HUES64 (cell line): ENCODE measurements around the gene MRPL17.

Source experiments
- H3K27ac ChIP-seq: 2 replicates; pipeline ENCODE4 v1.7.0; 2013; ENCODE audit warnings: low read depth, low read length, inconsistent platforms
- H3K27me3 ChIP-seq: 2 replicates; pipeline ENCODE4 v1.6.1; 2013; ENCODE audit warnings: mild to moderate bottlenecking, low read length; ENCODE audit not compliant: insufficient read depth
- H3K36me3 ChIP-seq: 2 replicates; pipeline ENCODE4 v1.6.1; 2013; ENCODE audit warnings: mild to moderate bottlenecking, low read length; ENCODE audit not compliant: insufficient read depth
- H3K4me1 ChIP-seq: 2 replicates; pipeline ENCODE4 v1.6.1; 2013; ENCODE audit warnings: mild to moderate bottlenecking, low read length, moderate library complexity; ENCODE audit not compliant: insufficient read depth
- H3K4me3 ChIP-seq: 2 replicates; pipeline ENCODE4 v1.5.1; 2013; ENCODE audit warnings: mild to moderate bottlenecking, low read length, moderate library complexity
- H3K9ac ChIP-seq: 2 replicates; pipeline ENCODE4 v1.6.1; 2013; ENCODE audit warnings: mild to moderate bottlenecking, low read depth, low read length
- H3K9me3 ChIP-seq: 2 replicates; pipeline ENCODE4 v1.6.1; 2013; ENCODE audit warnings: low read depth, low read length; ENCODE audit not compliant: insufficient read depth
- WGBS: fragments of 150-250, 120-280 bp; methylation state at CpG from one replicate; pipeline ENCODE4 v1.1.7; 2013; ENCODE audit warnings: missing lambda C conversion rate; 5-methylcytosine and 5-hydroxymethylcytosine counted together

Gene MRPL17

DNA sequence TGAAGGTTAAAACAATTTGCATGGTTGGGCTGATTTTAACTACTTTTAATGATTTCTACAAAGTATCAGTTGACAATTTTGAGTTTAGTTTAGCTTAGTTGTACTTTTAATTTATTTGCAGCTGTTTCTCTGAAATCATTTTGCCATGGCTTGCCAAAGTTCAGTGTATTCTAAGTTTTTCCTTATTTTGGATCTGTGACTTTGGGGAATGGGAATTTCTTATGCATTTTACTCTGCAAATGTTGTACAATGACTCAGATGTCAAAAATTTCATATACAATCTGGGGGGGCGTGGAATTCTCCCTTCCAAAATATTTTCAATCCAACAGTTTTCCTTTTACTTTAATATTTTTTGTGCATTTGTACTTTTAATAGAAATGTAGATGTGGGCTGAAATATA is 18.6 kb downstream of the MRPL17 start:
- Histone ChIP-seq H3K4me3 (no peak overlapping the region), H3K4me1 (no peaks in the 10 kb centered on the region), H3K9ac (no peak overlapping the region), H3K27ac (no peak overlapping the region), H3K36me3 (no peaks in the 10 kb centered on the region), H3K27me3 (no peaks in the 10 kb centered on the region), H3K9me3 (no peaks in the 10 kb centered on the region)
- WGBS = no CpG with 5 or more reads among the region's 1 CpG

DNA sequence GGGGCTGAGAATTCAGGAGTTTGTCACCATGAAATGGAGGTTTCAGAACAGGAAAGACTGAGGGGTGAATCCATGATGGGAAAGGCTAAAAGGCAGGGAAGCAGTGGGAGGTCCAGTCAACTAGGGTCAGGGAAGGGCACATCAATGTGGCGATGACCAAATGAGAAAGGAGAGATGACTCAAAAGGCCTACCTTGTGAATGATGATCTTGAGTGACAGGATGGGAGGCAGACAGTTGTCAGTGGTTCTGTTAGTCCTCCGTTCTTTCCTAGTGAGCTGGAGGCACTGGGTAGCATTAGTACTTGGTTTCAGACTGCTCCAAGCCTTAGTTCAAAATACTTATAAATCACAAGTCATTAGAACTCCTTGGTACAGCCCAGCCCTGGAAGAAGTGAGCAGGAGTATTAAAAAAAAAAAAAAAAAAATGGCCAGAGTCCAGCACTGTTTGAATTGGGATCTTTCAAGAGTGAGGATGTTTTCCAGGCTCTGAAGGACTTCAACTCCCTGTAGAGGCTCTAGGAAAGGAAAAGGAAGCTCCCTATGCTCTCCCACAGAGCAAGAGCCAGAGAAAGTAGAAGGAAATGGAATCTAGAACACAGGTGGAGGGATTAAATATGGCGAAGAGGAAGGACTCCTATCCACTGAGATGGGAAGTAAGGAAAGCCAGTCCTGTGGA is 19.2 kb downstream of the MRPL17 start:
- H3K9ac ChIP-seq = no peak overlapping the region
- H3K4me1 ChIP-seq = no peaks in the 10 kb centered on the region
- peaks cover 2% of the 10 kb centered on the region; the same call in 1 of the 2 replicates for H3K27me3 ChIP-seq
- 87% methylated on average over 2 of the region's 3 CpGs for WGBS
- H3K27ac ChIP-seq = no peak overlapping the region
- no peaks in the 10 kb centered on the region for H3K9me3 ChIP-seq
- no peak overlapping the region for H3K4me3 ChIP-seq
- H3K36me3 ChIP-seq = no peaks in the 10 kb centered on the region

DNA sequence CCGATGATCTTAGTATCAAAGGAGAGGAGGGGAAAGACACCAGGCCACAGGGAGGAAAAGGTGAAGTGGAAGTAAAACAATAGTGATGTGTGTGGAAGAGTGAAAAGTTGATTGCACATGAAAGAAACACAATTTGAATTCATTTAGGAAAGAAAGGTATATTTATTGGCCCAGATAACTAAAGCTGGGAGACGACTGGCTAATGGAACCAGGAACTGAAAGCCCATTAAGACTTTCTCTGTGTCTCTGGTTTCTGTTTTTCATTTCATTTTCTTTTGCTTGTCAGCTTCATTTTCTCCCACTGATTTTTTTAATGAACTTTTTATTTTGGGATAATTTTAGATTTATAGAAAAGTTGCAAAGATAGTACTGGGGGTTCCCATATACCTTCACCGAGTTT is 22.4 kb downstream of the MRPL17 start:
- Histone ChIP-seq H3K4me3 (no peak overlapping the region), H3K36me3 (no peaks in the 10 kb centered on the region), H3K4me1 (peaks cover 9% of the 10 kb centered on the region; the same call in 1 of the 2 replicates), H3K27me3 (peaks cover 29% of the 10 kb centered on the region), H3K27ac (no peak overlapping the region), H3K9me3 (no peaks in the 10 kb centered on the region), H3K9ac (no peak overlapping the region)
- 85% methylated on average over 2 of the region's 3 CpGs for WGBS

DNA sequence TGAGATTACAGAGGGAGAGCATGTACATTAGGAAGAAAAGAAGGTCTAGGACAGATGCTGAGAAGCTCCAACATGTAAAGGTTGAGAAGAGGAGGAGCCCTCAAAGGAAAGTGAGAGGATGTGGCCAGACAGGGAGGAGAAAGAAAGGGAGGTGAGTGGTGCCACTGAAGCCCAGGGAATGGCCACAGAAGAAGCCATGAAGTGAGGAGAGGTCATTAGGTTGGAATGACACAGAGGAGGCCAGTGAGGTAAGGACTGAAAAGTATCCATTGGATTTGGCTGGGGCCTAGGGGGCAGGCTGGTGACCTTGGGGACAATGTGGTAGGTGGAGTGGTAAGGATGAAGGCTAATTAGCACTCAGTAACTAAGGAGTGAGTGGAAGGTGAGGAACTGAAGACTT is 24.5 kb downstream of the MRPL17 start:
- Histone ChIP-seq H3K27ac (no peak overlapping the region), H3K27me3 (peaks cover 44% of the 10 kb centered on the region), H3K4me1 (peaks cover 9% of the 10 kb centered on the region; the same call in 1 of the 2 replicates), H3K9ac (no peak overlapping the region), H3K36me3 (no peaks in the 10 kb centered on the region), H3K9me3 (no peaks in the 10 kb centered on the region), H3K4me3 (no peak overlapping the region)

DNA sequence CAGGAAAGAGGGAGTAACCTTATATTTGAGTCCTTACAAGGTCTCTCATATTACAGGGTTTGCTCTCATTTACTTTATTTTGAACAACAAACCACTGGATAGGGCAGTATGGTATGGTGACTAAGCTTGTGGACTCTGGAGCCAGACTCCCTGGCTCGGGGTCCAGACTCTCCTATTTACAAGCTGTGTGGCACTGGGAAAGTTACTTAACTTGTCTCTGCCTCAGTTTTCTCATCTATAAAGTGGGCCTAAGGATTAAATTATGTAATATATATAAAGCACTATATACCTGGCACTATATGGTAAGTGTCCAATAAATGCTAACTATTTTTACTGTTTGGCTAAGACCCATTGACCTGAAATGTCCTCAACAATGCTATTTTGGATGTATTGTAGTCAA is 25.8 kb downstream of the MRPL17 start:
- peak overlapping the region; percentile 63; the same call in 1 of the 2 replicates for H3K4me3 ChIP-seq
- no peaks in the 10 kb centered on the region for H3K9me3 ChIP-seq
- no peak overlapping the region for H3K27ac ChIP-seq
- 78% methylated on average over 1 of the region's 1 CpG for WGBS
- peaks cover 55% of the 10 kb centered on the region for H3K27me3 ChIP-seq
- H3K9ac ChIP-seq = no peak overlapping the region
- H3K4me1 ChIP-seq = peaks cover 9% of the 10 kb centered on the region; the same call in 1 of the 2 replicates
- no peaks in the 10 kb centered on the region for H3K36me3 ChIP-seq

DNA sequence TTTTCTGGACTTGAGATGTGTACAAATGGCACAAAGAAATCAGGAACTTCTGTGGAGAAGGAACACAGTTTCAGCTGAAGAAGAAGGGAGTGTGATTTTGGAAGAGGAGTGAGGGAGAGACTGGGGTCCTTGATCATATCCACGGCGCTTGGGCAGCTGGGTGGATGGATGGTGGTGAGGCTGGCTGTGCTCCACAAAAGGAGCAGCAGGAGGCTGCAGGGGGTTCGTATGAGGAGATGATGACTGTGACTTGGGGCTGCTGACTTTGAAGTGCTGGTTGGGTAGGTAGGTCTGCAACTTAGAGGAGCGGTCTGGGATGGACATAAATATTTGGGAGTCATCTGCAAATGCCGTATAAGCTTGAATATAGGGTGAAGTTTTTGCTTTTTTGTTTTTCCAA is 26.2 kb downstream of the MRPL17 start:
- H3K4me3 ChIP-seq = peak overlapping the region; percentile 63
- H3K27me3 ChIP-seq = peaks cover 56% of the 10 kb centered on the region
- H3K27ac ChIP-seq = no peak overlapping the region
- peaks cover 9% of the 10 kb centered on the region; the same call in 1 of the 2 replicates for H3K4me1 ChIP-seq
- WGBS = 52% methylated on average over 5 of the region's 5 CpGs
- 0 out of 2 replicates have a peak overlapping the region, but pooled peaks have one; percentile 4 for H3K9ac ChIP-seq
- H3K9me3 ChIP-seq = no peaks in the 10 kb centered on the region
- H3K36me3 ChIP-seq = no peaks in the 10 kb centered on the region

DNA sequence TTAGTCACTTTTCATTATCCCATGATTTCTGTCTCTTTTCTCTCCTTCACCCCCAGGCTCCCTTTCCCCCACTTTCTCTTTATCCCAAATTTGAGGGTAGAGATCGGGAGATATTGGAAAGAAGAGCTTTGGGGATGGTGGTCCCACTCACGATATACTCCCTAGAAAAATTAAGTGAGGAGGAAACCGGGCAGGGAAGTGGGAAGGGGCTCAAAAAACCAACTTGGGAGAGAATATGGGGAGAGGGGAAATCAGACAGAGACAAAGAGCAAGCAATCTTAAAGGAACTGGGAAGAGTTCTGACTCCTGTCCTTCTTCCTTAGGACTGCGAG is 26.6 kb downstream of the MRPL17 start:
- Histone ChIP-seq H3K9me3 (no peaks in the 10 kb centered on the region), H3K4me3 (peak overlapping the region; percentile 63)
- 67% methylated on average over 4 of the region's 4 CpGs for WGBS

DNA sequence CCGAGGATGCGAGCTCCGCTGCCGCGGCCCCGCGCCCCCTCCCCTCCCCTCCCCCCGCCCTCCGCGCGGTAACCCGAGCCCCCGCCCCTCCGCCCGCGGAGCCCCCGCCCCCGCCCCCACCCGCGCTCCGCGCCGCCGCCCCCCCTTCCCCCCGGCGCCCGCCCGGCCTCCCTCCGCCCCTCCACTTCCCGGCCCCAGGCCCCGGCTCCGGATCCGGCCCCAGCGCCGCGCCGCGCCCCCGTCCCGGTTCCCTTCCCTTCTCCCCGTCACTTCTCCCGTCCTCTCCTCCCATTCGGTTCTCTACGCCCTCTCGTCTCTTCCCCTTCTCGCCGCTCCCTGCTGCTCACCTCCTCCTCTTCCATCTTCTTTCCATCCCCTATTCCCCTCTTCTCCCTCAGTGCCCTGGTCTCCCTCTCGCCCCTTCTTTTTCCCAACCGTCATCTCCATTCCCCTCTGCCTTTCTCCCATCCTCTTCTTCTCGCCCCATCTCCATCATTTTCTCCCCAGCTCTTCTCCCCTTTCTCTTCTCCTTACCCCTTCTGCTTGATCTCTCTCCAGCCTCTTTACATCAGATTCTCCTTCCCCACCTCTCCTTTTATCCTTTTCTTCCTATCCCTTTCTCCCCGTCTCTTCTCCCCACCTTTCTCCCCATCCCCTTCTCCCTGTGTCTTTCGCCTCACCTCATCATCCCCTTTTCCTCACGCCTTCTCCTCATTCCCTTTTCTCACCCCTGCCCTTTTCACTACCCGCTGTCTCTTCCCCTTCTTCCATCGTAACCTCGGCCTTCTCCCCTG is 27.2 kb downstream of the MRPL17 start, which contains the start of gene DCHS1:
Gene DCHS1 (minus strand): TSS at position 20 of the 794 bp plus-strand sequence. CDS start 14,196 bp downstream, outside the sequence.
- Histone ChIP-seq H3K4me1 (peaks cover 9% of the 10 kb centered on the region; the same call in 1 of the 2 replicates), H3K4me3 (peak within 1 kb of the TSS; percentile 63), H3K27ac (no peak within 1 kb of the TSS), H3K9me3 (no peaks in the 10 kb centered on the region), H3K27me3 (peaks cover 56% of the 10 kb centered on the region), H3K9ac (peak within 1 kb of the TSS; percentile 59), H3K36me3 (no peaks in the 10 kb centered on the region)
- 3% methylated on average over 31 of the region's 56 CpGs for WGBS

More for the DNA sequence above, 26.6 kb downstream of the MRPL17 start:
- Histone ChIP-seq H3K36me3 (no peaks in the 10 kb centered on the region), H3K9ac (peak overlapping the region; percentile 4; the same call in 1 of the 2 replicates), H3K27ac (no peak overlapping the region), H3K4me1 (peaks cover 9% of the 10 kb centered on the region; the same call in 1 of the 2 replicates), H3K27me3 (peaks cover 56% of the 10 kb centered on the region)

DNA sequence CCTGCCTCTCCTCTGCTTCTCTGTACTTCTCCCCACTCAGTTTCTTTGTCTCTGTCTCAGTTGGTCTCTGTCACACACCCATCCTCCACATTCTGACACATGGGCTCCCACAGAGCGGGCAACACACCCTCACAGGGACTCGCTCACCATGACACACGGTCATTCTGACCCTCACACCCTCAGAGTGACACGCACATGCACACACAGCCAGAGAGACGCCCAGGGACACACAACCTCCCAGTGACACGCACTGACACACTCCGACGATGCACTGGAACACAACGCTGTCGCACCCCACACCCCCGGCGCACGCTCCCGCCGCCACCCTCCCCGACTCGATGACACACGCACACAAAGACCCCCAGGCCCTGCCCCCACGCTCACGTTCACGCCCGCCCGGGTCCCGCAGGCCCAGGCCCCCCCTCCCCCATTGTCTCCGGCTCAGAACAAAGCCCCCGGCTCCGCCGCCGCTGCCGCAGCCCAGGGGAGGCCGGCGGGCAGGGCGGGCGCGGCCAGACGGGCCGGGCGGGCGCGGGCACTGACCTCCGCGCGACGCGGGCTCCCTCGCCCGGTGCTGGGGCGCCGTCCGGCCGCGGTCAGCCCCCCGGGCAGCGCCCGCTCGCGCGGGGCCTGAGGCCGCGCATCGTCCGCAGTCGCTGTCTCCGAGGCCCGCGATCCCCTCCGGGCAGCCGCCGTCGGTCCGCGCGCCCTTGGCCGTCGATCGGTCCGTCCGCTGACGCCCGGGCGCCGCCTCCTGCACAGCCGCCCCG is 27.9 kb downstream of the MRPL17 start:
- Histone ChIP-seq H3K9ac (peak overlapping the region; percentile 59), H3K27me3 (peaks cover 56% of the 10 kb centered on the region), H3K27ac (no peak overlapping the region), H3K9me3 (no peaks in the 10 kb centered on the region), H3K4me3 (peak overlapping the region; percentile 51), H3K36me3 (no peaks in the 10 kb centered on the region), H3K4me1 (peaks cover 9% of the 10 kb centered on the region; the same call in 1 of the 2 replicates)
- WGBS = 2% methylated on average over 79 of the region's 84 CpGs

DNA sequence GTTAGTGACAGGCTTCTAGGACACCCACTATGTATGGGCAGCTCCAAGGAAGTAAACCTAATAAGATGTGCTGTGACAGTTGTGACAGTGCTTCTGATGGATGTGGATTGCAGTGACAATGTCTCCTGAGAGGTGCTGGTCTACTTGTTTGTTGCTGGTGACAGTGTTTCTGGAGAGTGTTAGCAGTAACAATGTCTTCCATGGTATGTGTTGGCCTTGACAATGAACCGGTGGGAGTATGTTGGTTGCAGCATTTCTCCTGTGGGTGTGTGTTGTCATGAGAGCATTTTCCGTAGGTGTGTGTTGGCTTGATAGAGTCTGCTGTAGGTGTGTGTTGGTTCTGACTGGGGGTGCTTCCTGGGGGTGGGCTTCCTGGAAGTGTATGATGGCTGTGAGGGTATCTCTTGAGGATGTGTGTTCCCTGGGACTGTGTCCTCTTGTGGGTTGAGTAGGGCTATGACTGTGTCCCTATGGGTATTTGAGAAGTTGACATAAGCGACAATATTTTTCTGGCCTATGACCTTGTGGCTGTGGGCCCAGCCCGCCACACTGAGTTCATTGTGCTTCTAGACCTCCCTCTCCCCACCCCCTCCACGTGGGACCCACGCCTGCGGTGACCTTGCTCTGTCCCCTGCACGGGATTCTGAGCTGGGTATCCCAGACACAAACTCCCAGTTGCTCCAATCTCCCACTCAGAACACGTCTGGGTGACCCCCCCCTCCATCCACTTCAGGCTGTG is 28.7 kb downstream of the MRPL17 start:
- Histone ChIP-seq H3K9ac (peak overlapping the region; percentile 58; the same call in 1 of the 2 replicates), H3K27me3 (peaks cover 56% of the 10 kb centered on the region)
- whole genome bisulfite sequencing = 74% methylated on average over 9 of the region's 9 CpGs

More for the DNA sequence above, 28.7 kb downstream of the MRPL17 start:
- Histone ChIP-seq H3K36me3 (no peaks in the 10 kb centered on the region), H3K9me3 (no peaks in the 10 kb centered on the region), H3K4me3 (peak overlapping the region; percentile 51), H3K27ac (no peak overlapping the region), H3K4me1 (peaks cover 9% of the 10 kb centered on the region; the same call in 1 of the 2 replicates)
